Superior temporal gyrus (tissue), 1 donor: ENCODE results near the gene BCAS3.
"Not testable (repeated sequence)": the region's sequence is repeated elsewhere in the genome, so short reads cannot be mapped to it uniquely, and the experiment has no call there.

ENCODE experiments used
- DNase-seq: peaks from one replicate; pipeline ENCODE4 v3.0.0-alpha.2; 2016; ENCODE audit errors: extremely low spot score

The BCAS3 gene

DNA sequence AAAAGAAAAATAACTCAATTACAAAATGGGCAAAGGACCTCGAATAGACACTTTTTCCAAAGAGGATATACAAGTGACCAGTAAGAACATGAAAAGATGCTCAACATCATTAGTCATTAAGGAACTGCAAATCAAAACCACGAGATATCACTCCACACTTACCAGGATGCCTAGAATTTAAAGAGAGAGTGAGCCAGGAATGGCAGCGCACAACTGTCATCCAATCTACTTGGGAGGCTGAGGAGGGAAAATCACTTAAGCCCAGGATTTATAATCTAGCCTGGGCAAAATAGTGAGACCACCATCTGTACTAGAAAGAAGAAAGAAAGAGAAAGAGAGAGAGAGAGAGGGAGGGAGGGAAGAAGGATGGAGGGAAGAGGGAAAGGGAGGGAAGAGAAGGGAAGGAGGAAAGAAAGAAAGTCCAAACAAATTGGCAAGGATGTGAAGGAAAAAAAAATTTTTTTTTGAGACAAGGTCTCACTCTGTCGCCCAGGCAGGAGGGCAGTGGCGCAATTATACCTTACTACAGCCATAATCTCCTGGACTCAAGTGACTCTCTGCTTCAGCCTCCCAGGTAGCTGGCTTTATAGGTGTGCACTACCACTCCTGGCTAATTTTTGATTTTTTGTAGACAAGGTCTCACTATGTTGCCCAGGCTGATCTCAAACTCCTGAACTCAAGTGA is 744.6 kb downstream of the BCAS3 start:
- DNase-seq: no peak

- no peak for DNase-seq
These were observed 745.2 kb downstream of the BCAS3 start for GRCh38 chr17:61422869-61423268.

GRCh38 chr17:61423967-61424649 is 746.5 kb downstream of the BCAS3 start:
- DNase-seq: no peak

DNA sequence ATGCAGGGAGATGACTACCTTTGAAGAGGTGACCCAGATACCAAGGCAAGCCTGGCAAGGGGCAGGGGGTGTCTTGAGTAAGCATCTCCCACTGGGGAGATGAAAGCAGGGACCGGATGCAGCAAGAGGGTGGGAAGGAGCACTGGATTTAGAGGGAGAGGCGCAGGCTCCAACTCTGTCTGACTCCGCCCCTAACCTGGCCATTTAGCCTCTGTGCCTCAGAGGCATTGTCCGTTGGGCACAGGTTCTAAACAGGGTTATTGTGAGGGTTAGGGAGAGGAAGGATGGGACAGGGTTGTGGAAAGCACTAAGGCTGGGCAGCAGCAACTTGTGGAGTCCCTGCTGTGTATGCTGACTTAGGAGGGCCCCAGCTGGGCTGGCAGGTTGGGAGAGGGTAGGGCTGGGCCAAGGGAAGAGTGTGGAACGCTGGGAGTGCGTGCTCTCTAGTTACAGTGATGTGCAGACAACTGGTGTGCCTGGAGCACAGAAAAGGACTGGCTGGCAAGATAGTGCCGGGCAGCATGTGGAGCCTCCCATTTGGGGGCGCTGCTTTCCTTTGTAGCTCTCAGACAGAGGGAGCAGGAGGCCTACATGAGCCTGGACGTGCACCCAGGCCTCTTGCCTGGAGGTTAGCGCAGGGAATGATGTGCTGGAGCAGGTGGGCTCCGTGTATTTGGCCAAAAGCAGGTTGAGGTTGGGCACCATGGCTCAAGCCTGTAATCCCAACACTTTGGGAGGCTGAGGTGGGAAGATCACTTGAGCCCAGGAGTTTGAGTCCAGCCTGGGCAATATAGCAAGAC is 748.2 kb downstream of the BCAS3 start:
- no peak for DNase-seq

DNA sequence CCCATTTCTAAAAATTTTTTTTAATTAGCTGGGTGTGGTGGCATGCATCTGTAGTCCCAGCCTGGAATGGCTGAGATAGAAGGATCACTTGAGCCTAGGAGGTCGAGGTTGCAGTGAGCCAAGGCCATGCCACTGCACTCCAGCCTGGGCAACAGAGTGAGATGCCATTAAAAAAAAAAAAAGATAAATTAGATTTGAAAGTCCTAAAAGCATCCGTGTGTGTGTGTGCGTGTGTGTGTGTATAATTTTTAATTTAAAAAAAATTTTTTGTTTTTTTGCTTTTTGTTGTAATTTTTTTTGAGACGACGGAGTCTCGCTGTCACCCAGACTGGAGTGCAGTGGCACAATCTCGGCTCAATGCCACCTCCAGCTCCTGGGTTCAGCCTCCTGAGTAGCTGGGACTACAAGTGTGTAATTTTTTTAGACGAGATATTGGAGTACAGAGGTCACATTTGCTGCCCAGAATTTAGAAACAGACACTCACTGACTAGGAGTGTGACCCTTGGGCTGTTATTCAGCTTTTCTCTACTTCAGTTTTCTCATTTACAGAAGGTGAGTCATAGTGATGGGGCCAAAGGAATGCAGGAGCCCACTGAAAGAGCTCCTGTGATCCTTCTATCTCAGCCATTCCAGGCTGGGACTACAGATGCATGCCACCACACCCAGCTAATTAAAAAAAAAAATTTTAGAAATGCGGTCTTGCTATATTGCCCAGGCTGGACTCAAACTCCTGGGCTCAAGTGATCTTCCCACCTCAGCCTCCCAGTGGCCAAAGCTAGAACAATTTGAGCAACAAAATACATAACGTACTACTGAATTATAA is 749.0 kb downstream of the BCAS3 start:
- no peak for DNase-seq

- no peak for DNase-seq
These were observed 749.9 kb downstream of the BCAS3 start for GRCh38 chr17:61427567-61427966.

- DNase-seq: no peak
These were observed 751.6 kb downstream of the BCAS3 start for GRCh38 chr17:61429274-61429673.

DNA sequence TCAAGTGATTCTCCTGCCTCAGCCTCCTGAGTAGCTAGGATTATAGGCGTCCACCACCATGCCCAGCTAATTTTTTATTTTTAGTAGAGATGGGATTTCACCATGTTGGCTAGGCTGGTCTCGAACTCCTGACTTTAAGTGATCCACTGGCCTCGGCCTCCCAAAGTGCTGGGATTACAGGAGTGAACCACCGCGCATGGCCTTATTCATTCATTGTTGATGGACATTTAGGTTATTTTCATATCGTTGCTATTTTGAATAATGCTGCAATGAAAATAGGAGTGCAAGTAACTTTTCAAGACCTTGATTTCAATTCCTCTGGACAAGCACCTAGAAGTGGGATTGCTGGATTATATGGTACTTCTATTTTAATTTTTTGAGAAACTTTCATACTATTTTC is 752.2 kb downstream of the BCAS3 start:
- not testable (repeated sequence) for DNase-seq

- DNase-seq: no peak
These were observed 754.1 kb downstream of the BCAS3 start for GRCh38 chr17:61431594-61432311.

- DNase-seq: no peak
These were observed 758.6 kb downstream of the BCAS3 start for GRCh38 chr17:61436273-61436672.

GRCh38 chr17:61436995-61437704 is 759.5 kb downstream of the BCAS3 start:
- no peak for DNase-seq

- no peak for DNase-seq
These were observed 763.0 kb downstream of the BCAS3 start for GRCh38 chr17:61440697-61441096.

DNA sequence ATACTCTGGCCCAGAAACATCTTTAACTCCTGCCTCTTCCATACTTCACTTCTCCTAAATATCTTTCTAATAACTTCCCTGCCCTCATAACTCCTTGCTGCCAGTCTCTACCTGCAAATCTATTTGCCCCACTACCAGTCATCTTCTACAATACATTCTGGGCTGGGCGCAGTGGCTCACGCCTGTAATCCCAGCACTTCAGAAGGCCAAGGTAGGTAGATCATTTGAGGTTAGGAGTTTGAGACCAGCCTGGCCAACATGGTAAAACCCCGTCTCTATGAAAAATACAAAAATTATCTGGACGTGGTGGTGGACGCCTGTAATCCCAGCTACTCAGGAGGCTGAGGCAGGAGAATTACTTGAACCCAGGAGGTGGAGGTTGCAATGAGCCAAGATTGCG is 763.9 kb downstream of the BCAS3 start:
- not testable (repeated sequence) for DNase-seq

DNA sequence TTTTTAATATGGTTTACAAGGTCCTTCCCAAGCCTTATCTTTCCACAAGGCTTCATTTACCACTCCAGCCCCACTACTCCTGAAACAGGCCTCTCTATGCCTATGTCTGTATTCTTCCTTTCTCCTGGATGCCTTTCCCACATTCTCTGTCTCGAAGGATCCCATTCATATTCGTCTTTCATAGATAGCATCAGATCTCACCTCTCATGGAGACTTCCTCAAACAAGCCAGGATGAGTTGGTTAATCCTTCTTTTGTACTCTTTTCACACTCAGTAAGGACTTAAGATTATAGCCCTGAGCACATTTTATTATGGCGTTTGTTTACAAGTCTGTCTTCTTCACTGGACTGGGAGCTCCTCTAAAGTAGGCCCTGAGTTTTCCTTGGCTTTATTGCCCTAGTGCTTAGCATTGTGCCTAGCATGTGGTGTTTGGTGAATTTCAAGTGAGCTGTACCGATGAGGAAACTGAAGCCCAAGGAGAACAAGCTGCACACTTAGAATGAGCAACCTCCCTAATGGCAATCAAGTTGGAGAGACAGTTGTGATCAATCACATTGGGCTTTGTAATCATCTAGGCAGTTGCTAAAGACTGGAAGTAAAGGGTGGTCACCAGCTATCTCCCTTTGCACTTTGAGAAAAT is 764.6 kb downstream of the BCAS3 start:
- no peak for DNase-seq
